AG09319 (cell line): ENCODE data around the gene COL8A2.
A peak's percentile ranks its signal among the peaks of the same experiment; 100 is the strongest.

ENCODE experiments used
- DNase-seq: peaks from one replicate; pipeline ENCODE4 v3.0.0-alpha.2; 2010; ENCODE audit warnings: low read depth; ENCODE audit errors: extremely low read depth
- TF ChIP-seq, protein P1 (sequence below): IDR thresholded peaks from 2 replicates; pipeline ENCODE4 v1.5.1; 2011; ENCODE audit warnings: low read depth, mild to moderate bottlenecking, inconsistent platforms, low read length, moderate library complexity

The COL8A2 gene

DNA sequence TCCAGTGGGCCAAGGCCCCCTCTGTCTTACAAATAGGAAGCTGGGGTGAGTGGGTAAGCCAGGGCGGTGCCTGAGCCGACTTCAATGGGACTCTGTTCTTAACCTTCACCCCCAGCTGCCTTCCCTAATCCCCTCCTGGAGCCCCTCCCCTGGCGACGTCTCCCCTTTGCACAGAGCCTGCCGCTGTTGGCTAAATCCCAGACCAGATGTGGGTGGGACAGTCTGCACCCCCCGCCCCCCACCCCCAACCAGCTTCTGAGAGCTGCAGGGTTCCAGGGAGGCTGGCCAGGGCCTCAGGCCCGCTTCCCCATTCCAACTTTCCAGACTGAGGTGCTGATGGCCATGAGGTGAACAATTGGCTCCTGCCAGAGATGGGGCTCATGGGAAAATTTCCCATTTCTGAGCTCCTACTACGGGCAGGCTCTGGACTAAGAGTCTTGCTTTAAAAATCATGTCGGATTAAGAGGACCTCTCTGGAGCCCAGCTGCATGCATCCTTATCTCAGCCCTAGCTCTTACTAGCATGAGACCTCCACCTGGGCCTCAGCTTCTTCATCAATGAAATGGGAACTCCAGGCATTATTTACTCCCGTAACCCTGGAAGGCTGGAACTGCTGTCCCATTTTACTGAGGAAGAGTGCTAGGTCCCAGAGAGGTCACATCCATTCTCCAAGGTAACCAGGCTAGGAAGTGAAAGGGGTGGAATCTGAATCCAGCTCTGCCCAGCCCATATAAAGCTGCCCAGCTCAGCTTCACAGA, 6.4 kb downstream of the COL8A2 start:
- TF ChIP-seq, protein P1, sequence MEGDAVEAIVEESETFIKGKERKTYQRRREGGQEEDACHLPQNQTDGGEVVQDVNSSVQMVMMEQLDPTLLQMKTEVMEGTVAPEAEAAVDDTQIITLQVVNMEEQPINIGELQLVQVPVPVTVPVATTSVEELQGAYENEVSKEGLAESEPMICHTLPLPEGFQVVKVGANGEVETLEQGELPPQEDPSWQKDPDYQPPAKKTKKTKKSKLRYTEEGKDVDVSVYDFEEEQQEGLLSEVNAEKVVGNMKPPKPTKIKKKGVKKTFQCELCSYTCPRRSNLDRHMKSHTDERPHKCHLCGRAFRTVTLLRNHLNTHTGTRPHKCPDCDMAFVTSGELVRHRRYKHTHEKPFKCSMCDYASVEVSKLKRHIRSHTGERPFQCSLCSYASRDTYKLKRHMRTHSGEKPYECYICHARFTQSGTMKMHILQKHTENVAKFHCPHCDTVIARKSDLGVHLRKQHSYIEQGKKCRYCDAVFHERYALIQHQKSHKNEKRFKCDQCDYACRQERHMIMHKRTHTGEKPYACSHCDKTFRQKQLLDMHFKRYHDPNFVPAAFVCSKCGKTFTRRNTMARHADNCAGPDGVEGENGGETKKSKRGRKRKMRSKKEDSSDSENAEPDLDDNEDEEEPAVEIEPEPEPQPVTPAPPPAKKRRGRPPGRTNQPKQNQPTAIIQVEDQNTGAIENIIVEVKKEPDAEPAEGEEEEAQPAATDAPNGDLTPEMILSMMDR, result no peak
- DNase-seq, result no peak

DNA sequence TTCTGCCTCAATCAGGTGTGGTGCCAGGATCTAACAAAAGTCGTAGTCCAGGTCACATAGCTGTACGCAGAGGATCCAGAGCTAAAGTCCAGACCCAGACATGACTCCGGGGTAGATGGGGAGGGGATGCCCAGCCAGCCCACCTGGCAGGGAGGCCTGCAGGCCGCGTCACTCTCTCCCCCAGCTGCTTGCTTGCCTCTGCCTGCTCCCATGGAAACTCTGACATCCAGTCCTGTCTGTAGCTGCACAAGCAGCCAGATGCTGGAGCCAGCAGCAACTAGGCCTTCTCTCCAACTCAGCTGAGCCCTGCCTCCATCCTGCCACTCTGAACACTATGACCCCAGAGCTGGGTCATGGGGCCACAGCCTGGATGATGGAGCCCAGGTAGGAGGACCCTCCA, 8.1 kb downstream of the COL8A2 start:
- DNase-seq, result no peak
- TF ChIP-seq, protein P1, result no peak

- DNase-seq, result no peak
- TF ChIP-seq, protein P1, result no peak
Measured at GRCh38 chr1:36115931-36116330, 9.1 kb downstream of the COL8A2 start.

GRCh38 chr1:36115200-36115669, 9.8 kb downstream of the COL8A2 start:
- DNase-seq, result peak; percentile 80
- TF ChIP-seq, protein P1, result no peak

- DNase-seq, result no peak
- TF ChIP-seq, protein P1, result no peak
Measured at GRCh38 chr1:36114371-36114770, 10.7 kb downstream of the COL8A2 start.

GRCh38 chr1:36112823-36113222, 12.2 kb downstream of the COL8A2 start:
- TF ChIP-seq, protein P1, result no peak
- no peak for DNase-seq

DNA sequence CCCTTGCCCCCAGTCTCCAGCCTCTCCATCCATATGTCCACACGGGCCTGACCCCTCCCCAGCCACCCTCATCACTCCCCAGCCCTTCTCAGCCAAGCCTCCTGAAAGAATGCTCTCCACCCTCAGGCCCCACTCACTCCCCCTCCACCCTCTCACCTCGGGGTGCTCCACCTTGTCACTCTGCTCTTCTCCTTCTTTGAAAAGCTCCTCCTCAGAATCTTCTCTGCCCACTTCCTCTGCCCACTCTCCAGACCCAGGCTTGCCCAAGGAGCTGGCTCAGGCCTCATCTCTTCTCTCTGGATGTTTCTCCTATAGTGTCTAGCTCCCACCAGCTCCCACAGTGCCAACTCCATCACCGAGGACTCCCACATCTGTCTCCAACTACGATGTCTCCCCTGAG, 13.9 kb downstream of the COL8A2 start:
- TF ChIP-seq, protein P1, result no peak
- no peak for DNase-seq
